DND-41 (cell line): ENCODE results near the gene MAP7D1.

Experiments
- CTCF ChIP-seq: IDR thresholded peaks from 2 replicates; pipeline ENCODE4 v1.5.1; 2012; ENCODE audit warnings: borderline replicate concordance, low read length, moderate library complexity, mild to moderate bottlenecking; ENCODE audit not compliant: poor library complexity, severe bottlenecking; ENCODE audit errors: extremely low read depth
- EZH2 ChIP-seq: IDR thresholded peaks from 3 replicates; pipeline ENCODE4 v1.6.1; 2012; ENCODE audit warnings: borderline replicate concordance, low read depth, mild to moderate bottlenecking, moderate library complexity, low read length, inconsistent platforms; ENCODE audit not compliant: severe bottlenecking

DNA sequence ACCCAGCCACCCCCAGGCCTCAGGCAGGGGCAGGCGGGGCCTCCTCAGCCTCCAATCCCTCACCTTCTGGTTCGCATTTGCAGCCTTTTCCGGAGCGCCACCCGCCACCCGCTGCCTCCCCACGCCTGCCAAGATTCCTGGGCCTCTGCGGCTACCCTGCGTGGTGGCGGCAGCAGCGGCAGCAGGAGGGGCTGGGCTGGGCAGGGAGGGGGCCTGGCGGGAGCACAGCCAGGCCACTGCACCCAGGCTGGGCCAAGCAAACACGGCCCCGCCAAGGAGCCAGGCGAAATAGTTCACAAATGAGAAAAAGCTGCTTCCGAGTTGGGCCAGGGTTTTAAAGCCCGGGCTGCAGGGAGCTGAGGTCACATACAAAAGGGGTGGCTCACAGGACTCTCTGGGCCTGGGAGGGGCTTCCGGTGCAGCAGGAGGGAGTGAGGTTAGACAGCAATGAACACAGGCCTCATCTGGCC is 40.7 kb upstream of the MAP7D1 start:
- TF ChIP-seq CTCF, result no peak
- TF ChIP-seq EZH2, result no peak
